Tibial artery (tissue), 4 donors: ENCODE results near the gene STRIP1.
"Not testable (repeated sequence)": the region's sequence is repeated elsewhere in the genome, so short reads cannot be mapped to it uniquely, and the experiment has no call there.

Experiments used
- DNase-seq, 2 donors: peaks; one replicate each; pipeline ENCODE4 v3.0.0-alpha.2; 2019
- H3K27ac ChIP-seq, 2 donors: fragments of 200-600 bp; sonication (generic) in 1 of 2; 1 replicate in 1 of 2; 2 replicates in 1 of 2; pipeline ENCODE4 v1.5.1; 2018 to 2019; ENCODE audit warnings: mild to moderate bottlenecking in 1 of 2
- H3K27me3 ChIP-seq, 2 donors: fragments of 200-600 bp; sonication (generic) in 1 of 2; one replicate each; pipeline versions ENCODE4 v1.5.1 to v1.6.0; 2016 to 2019
- H3K36me3 ChIP-seq, 3 donors: fragments of 200-600 bp; sonication (generic) in 2 of 3; one replicate each; pipeline ENCODE4 v1.5.1; 2016 to 2019; ENCODE audit warnings: mild to moderate bottlenecking in 2 of 3
- H3K4me1 ChIP-seq, 4 donors: fragments of 200-600 bp; sonication (generic) in 2 of 4; 1 replicate in 3 of 4; 2 replicates in 1 of 4; pipeline ENCODE4 v1.5.1; 2016 to 2019
- H3K4me3 ChIP-seq, 2 donors: fragments of 200-600 bp; sonication (generic) in 1 of 2; 1 replicate in 1 of 2; 2 replicates in 1 of 2; pipeline ENCODE4 v1.5.1; 2018 to 2019; ENCODE audit warnings: mild to moderate bottlenecking in 2 of 2
- H3K9me3 ChIP-seq, 3 donors: fragments of 200-600 bp; sonication (generic) in 1 of 3; one replicate each; pipeline ENCODE4 v1.5.1; 2016 to 2019
- CTCF ChIP-seq, 2 experiments: fragments of 200-600 bp in 1 of 2; fragments of 450-650 bp in 1 of 2; IDR thresholded peaks; one replicate each; pipeline ENCODE4 v1.5.1; 2017 to 2019; ENCODE audit warnings: antibody characterized with exemption in 2 of 2, mild to moderate bottlenecking in 1 of 2, moderate library complexity in 1 of 2
- intact Hi-C: fragments of 100-400 bp; cut with DNase I; formaldehyde crosslinking; loops from one replicate; pipeline ENCODE4 v1.15.0; 2023; ENCODE audit warnings: low total_unique reads

STRIP1 gene

GRCh38 chr1:110019770-110020169, 14.7 kb upstream of the STRIP1 start:
- no peak overlapping the region for H3K27ac ChIP-seq
- peaks cover 88 to 94% (median 94%) of the 10 kb centered on the region in 3 donors for H3K36me3 ChIP-seq
- intact Hi-C loops: no loop called here
- H3K4me1 ChIP-seq: no peaks in the 10 kb centered on the region
- H3K27me3 ChIP-seq: no peaks in the 10 kb centered on the region
- TF ChIP-seq CTCF (IDR thresholded peaks at IDR 0.05): no peak
- DNase-seq: no peak
- no peaks in the 10 kb centered on the region for H3K9me3 ChIP-seq
- no peak overlapping the region for H3K4me3 ChIP-seq

GRCh38 chr1:110021285-110021684, 13.1 kb upstream of the STRIP1 start:
- DNase-seq: no peak
- no peak for TF ChIP-seq CTCF (IDR thresholded peaks at IDR 0.05)
- intact Hi-C loops: no loop called here
- no peaks in the 10 kb centered on the region for H3K27me3 ChIP-seq
- H3K4me1 ChIP-seq: no peaks in the 10 kb centered on the region
- H3K27ac ChIP-seq: no peak overlapping the region
- H3K36me3 ChIP-seq: peaks cover 73 to 83% (median 79%) of the 10 kb centered on the region in 3 donors
- H3K4me3 ChIP-seq: no peak overlapping the region
- no peaks in the 10 kb centered on the region for H3K9me3 ChIP-seq

GRCh38 chr1:110024613-110025012, 9.8 kb upstream of the STRIP1 start:
- DNase-seq: no peak
- no peaks in the 10 kb centered on the region for H3K27me3 ChIP-seq
- no peak overlapping the region for H3K4me3 ChIP-seq
- peaks cover 39 to 50% (median 45%) of the 10 kb centered on the region in 3 donors for H3K36me3 ChIP-seq
- intact Hi-C loops: no loop called here
- peaks cover 0 to 3% (median 0%) of the 10 kb centered on the region in 4 donors for H3K4me1 ChIP-seq
- no peaks in the 10 kb centered on the region for H3K9me3 ChIP-seq
- TF ChIP-seq CTCF (IDR thresholded peaks at IDR 0.05): no peak
- no peak overlapping the region for H3K27ac ChIP-seq

- DNase-seq, H3K4me3 ChIP-seq, H3K36me3 ChIP-seq, H3K27me3 ChIP-seq, H3K9me3 ChIP-seq, H3K27ac ChIP-seq, intact Hi-C loops: not testable (repeated sequence)
- peaks cover 0 to 15% (median 4%) of the 10 kb centered on the region in 4 donors for H3K4me1 ChIP-seq
These were observed 3.7 kb upstream of the STRIP1 start for GRCh38 chr1:110030687-110031086.

- no peaks in the 10 kb centered on the region for H3K27me3 ChIP-seq
- DNase-seq: no peak
- intact Hi-C loops: no loop called here
- H3K4me3 ChIP-seq: no peak overlapping the region
- no peaks in the 10 kb centered on the region for H3K36me3 ChIP-seq
- no peak overlapping the region for H3K27ac ChIP-seq
- no peak for TF ChIP-seq CTCF (IDR thresholded peaks at IDR 0.05)
- no peaks in the 10 kb centered on the region for H3K9me3 ChIP-seq
- H3K4me1 ChIP-seq: peaks cover 0 to 23% (median 13%) of the 10 kb centered on the region in 4 donors
These were observed 2.1 kb upstream of the STRIP1 start for GRCh38 chr1:110032327-110032726.

GRCh38 chr1:110033421-110033820, 1.0 kb upstream of the STRIP1 start:
- intact Hi-C loops: no loop called here
- Histone ChIP-seq H3K9me3 (no peaks in the 10 kb centered on the region), H3K27me3 (no peaks in the 10 kb centered on the region), H3K4me1 (peaks cover 0 to 23% (median 13%) of the 10 kb centered on the region in 4 donors), H3K4me3 (no peak overlapping the region), H3K27ac (no peak overlapping the region), H3K36me3 (peaks cover 4 to 10% (median 6%) of the 10 kb centered on the region in 3 donors)
- no peak for DNase-seq
- TF ChIP-seq CTCF (IDR thresholded peaks at IDR 0.05): no peak
